ENCODE results near the gene STC2. TPM values are rescaled to one million over a fixed set of nuclear protein-coding genes. Genes with fewer than 3 reads are reported as not detected.
A peak's percentile ranks its signal among the peaks of the same experiment; 100 is the strongest.

STC2 gene
- total RNA-seq, 4 donors from 2014 or later = 3.2 to 29.1 (median 9.9) TPM

DNA sequence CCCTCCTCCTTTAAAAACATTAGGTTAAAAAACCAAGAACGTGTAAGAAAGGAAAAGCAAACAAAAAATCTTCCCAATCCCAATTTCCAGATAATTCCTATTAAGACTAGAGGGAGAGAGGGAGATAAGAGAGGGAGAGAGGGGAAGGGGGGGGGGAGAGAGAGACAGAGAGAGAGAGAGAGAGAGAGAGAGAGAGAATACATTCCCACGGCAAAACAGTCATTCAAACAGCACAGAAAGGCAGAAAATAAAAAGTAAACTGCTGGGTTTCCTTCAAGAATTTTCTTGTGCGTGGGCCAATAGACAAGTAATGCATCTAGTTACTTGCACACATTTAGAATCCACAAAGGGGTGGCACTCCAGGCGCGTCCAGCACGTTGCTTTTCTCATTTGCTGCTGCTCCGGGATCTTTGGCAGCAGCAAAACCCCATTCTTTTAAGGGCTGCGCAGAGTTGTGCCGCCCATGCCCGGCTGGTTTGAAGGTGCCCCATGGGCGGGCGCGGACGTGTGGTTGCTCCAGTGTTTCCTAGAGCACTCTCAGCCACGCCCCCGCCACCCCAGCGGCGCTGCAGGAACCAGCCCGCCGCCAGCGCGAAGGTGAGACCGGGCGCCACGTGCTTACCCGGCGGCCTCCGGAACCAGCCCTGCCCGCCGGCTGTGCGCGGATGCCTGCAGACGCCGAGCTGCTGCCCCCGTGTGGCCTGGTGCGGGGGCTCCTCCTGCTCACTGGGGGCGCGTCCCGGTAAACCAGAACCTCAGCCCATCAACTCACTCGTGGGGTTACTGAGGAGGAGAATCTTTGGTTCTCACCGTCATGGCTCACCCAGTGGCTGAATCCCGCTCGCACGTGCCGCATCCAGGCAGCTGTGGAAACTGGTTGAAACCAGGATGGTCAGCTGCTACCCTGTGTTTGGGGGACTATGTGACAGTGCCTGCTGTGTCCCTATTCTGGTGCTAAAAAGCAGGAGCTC lies 44.6 kb downstream of the STC2 start:
- DNase-seq (ENCODE audit: low spot score in 2 of 2) = peak in 1 of 2 donors; percentile 91
- no peak overlapping the region for H3K4me3 ChIP-seq (ENCODE audit: low read depth, poor library complexity, severe bottlenecking)
- TF ChIP-seq POLR2A (IDR thresholded peaks at IDR 0.05) = no peak
- TF ChIP-seq, protein P1, sequence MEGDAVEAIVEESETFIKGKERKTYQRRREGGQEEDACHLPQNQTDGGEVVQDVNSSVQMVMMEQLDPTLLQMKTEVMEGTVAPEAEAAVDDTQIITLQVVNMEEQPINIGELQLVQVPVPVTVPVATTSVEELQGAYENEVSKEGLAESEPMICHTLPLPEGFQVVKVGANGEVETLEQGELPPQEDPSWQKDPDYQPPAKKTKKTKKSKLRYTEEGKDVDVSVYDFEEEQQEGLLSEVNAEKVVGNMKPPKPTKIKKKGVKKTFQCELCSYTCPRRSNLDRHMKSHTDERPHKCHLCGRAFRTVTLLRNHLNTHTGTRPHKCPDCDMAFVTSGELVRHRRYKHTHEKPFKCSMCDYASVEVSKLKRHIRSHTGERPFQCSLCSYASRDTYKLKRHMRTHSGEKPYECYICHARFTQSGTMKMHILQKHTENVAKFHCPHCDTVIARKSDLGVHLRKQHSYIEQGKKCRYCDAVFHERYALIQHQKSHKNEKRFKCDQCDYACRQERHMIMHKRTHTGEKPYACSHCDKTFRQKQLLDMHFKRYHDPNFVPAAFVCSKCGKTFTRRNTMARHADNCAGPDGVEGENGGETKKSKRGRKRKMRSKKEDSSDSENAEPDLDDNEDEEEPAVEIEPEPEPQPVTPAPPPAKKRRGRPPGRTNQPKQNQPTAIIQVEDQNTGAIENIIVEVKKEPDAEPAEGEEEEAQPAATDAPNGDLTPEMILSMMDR (IDR thresholded peaks at IDR 0.05) = no peak
- WGBS, 2 donors = 5 to 11% methylated on average over 13 to 23 of the region's 45 CpGs
- intact Hi-C loops (cut with DNase I; ENCODE audit: low total_unique reads) = no loop called here

DNA sequence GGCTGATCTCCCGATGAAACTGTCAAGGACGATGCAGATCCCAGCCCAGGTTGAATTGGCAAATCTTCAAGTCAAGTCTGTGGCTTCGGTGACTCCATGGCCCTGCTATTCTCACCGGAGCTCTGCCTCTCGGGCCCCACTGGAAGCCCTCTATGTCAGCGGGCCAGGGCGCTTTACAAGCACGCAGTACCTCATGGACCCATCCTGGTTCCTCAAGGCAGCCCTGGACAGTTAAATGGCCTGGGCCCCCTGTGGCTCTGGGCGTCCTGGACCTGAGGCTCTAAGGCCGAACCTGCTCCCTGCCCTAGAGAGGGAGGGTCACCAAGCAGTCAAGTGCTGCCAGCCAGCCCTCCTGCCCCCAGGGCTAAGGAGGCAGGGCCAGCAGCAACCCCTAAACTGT lies 45.3 kb downstream of the STC2 start:
- DNase-seq (ENCODE audit: low spot score in 2 of 2) = no peak

DNA sequence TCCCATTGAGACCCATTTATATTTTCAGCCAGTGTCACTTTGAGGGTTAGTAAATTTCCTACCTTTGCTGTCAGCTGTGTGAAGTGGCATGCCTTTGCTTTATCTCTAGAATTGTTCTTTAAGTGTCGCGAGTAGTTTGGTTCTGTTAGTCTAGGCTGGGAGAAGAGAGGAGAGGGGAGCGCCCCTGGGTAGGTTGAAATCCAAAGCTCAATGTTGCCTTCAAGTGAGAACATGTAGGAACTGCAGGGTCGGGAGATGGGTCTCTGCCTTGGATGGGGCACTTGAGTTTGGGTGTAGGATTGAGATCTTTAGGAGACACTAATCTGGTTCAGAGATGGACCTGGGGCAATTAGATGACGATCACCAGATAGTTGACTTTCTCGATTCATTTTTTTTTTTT lies 46.3 kb downstream of the STC2 start:
- no peak for DNase-seq (ENCODE audit: low spot score in 2 of 2)
- TF ChIP-seq, protein P1 (IDR thresholded peaks at IDR 0.05) = no peak
- no peak for TF ChIP-seq POLR2A (IDR thresholded peaks at IDR 0.05)
- no peak overlapping the region for H3K4me3 ChIP-seq (ENCODE audit: low read depth, poor library complexity, severe bottlenecking)
- 21 to 26% methylated on average over 6 of the region's 6 CpGs for WGBS, 2 donors
- intact Hi-C loops (cut with DNase I; ENCODE audit: low total_unique reads) = no loop called here

More for the DNA sequence above, 45.3 kb downstream of the STC2 start:
- no peak overlapping the region for H3K4me3 ChIP-seq (ENCODE audit: low read depth, poor library complexity, severe bottlenecking)
- intact Hi-C loops (cut with DNase I; ENCODE audit: low total_unique reads) = no loop called here
- WGBS, 2 donors = 76 to 85% methylated on average over 10 of the region's 10 CpGs
- TF ChIP-seq, protein P1 (IDR thresholded peaks at IDR 0.05) = no peak
- TF ChIP-seq POLR2A (IDR thresholded peaks at IDR 0.05) = no peak

DNA sequence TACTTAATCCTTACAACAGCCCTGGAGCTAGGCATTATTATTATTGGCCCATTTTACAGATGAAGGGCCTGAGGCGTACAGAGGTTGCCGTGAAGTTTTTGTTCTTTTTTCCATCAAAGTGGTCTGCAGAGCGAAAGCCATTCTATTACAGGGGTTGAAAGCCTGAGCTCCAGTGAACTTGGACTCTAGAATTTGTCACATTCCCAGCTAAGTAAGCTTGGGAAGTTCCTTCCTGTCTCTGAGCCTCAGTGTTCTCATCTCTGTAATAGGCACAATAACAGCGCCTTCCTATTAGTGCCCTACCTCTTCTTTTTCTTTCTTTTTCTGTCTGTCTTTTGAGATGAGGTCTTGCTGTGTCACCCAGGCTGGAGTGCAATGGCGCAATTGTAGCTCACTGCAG lies 49.0 kb downstream of the STC2 start:
- no peak for DNase-seq (ENCODE audit: low spot score in 2 of 2)
- intact Hi-C loops (cut with DNase I; ENCODE audit: low total_unique reads) = no loop called here
- H3K4me3 ChIP-seq (ENCODE audit: low read depth, poor library complexity, severe bottlenecking) = no peak overlapping the region
- TF ChIP-seq, protein P1 (IDR thresholded peaks at IDR 0.05) = no peak
- TF ChIP-seq POLR2A (IDR thresholded peaks at IDR 0.05) = no peak
- WGBS, 2 donors = 95 to 97% methylated on average over 5 of the region's 5 CpGs

DNA sequence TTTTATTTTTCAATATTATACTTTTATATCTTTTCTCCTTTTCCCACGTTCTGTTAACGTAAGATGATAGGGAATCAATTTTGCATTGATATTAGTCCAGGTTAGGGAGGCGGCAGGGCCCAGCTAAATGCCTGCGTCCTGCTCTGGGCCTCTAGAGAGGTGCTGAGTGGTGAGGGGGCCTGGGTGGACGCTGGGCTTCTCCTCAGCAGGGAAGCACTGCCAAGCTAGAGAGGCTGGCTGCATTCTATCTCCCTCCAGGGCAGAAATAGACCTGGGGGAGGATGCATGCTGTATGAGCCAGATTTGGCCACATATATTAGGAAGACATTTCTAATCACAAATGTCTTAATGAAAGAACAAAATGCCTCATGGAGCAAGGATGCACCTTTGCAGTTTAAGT lies 49.6 kb downstream of the STC2 start:
- WGBS, 2 donors = 83 to 88% methylated on average over 5 of the region's 5 CpGs
- H3K4me3 ChIP-seq (ENCODE audit: low read depth, poor library complexity, severe bottlenecking) = no peak overlapping the region
- intact Hi-C loops (cut with DNase I; ENCODE audit: low total_unique reads) = no loop called here
- DNase-seq (ENCODE audit: low spot score in 2 of 2) = no peak
- TF ChIP-seq POLR2A (IDR thresholded peaks at IDR 0.05) = no peak
- TF ChIP-seq, protein P1 (IDR thresholded peaks at IDR 0.05) = no peak
